Stimulated activated CD8-positive, alpha-beta memory T cell treated with anti-CD3 and anti-CD28 coated beads, Interleukin-7, amount 100 ng/mL, for 48 hours (primary cell): ENCODE data around the gene LDLRAD4.
"Not testable (repeated sequence)": the region's sequence is repeated elsewhere in the genome, so short reads cannot be mapped to it uniquely, and the experiment has no call there.

Experiments used
- DNase-seq, 2 donors: peaks; one replicate each; pipeline ENCODE4 v3.0.0-alpha.2; 2020; ENCODE audit warnings: low read depth in 1 of 2; ENCODE audit errors: extremely low read depth in 1 of 2

The LDLRAD4 gene

GRCh38 chr18:13476312-13476711, 257.8 kb downstream of the LDLRAD4 start:
- not testable (repeated sequence) for DNase-seq

- DNase-seq: no peak
Observed at GRCh38 chr18:13477147-13477683, 258.7 kb downstream of the LDLRAD4 start.

- DNase-seq: no peak
Observed at GRCh38 chr18:13480571-13481255, 262.2 kb downstream of the LDLRAD4 start.

- DNase-seq: no peak
Observed at GRCh38 chr18:13481331-13481730, 262.8 kb downstream of the LDLRAD4 start.

- no peak for DNase-seq
Observed at GRCh38 chr18:13481820-13482617, 263.5 kb downstream of the LDLRAD4 start.

- DNase-seq: no peak
Observed at GRCh38 chr18:13482618-13482945, 264.0 kb downstream of the LDLRAD4 start.

GRCh38 chr18:13483316-13484270, 265.0 kb downstream of the LDLRAD4 start:
- no peak for DNase-seq

- DNase-seq: no peak
Observed at GRCh38 chr18:13485182-13485581, 266.6 kb downstream of the LDLRAD4 start.

GRCh38 chr18:13485604-13486003, 267.0 kb downstream of the LDLRAD4 start:
- no peak for DNase-seq

GRCh38 chr18:13486284-13486683, 267.7 kb downstream of the LDLRAD4 start:
- no peak for DNase-seq

GRCh38 chr18:13486686-13487085, 268.1 kb downstream of the LDLRAD4 start:
- no peak for DNase-seq

- DNase-seq: no peak
Observed at GRCh38 chr18:13487237-13487636, 268.7 kb downstream of the LDLRAD4 start.

- DNase-seq: no peak
Observed at GRCh38 chr18:13488281-13488929, 269.8 kb downstream of the LDLRAD4 start.

- DNase-seq: not testable (repeated sequence)
Observed at GRCh38 chr18:13489303-13489702, 270.7 kb downstream of the LDLRAD4 start.

- no peak for DNase-seq
Observed at GRCh38 chr18:13491138-13491537, 272.6 kb downstream of the LDLRAD4 start.

- no peak for DNase-seq
Observed at GRCh38 chr18:13492314-13492713, 273.8 kb downstream of the LDLRAD4 start.

GRCh38 chr18:13493079-13493478, 274.5 kb downstream of the LDLRAD4 start:
- DNase-seq: no peak

GRCh38 chr18:13493725-13494124, 275.2 kb downstream of the LDLRAD4 start:
- no peak for DNase-seq

- DNase-seq: no peak
Observed at GRCh38 chr18:13494871-13495445, 276.4 kb downstream of the LDLRAD4 start.

- no peak for DNase-seq
Observed at GRCh38 chr18:13495961-13496360, 277.4 kb downstream of the LDLRAD4 start.
